IPS DF 4.7 (cell line): ENCODE data around the gene PPP1R9B.

Experiments used
- DNase-seq: peaks from one replicate; pipeline ENCODE4 v3.0.0-alpha.2; 2013; ENCODE audit warnings: low spot score; ENCODE audit errors: extremely low read depth

The PPP1R9B gene

GRCh38 chr17:50187751-50188530 lies 37.5 kb upstream of the PPP1R9B start:
- no peak for DNase-seq

DNA sequence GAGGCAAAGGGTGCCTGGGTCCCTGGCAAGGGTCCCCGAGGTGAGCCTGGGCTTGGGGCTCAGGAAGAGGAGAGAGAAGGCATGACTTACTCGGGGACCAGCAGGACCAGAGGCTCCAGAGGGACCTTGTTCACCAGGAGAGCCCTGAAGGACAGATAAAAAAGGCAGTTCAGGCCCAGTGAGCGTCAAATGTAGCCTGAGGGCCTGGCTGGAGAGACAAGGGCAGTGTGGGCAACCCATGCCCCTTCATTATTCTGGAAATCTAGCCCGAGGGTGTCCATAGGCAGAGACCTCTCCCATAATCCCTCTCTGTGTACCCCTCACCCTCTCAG lies 36.9 kb upstream of the PPP1R9B start:
- DNase-seq, result no peak

GRCh38 chr17:50186661-50187393 lies 36.4 kb upstream of the PPP1R9B start:
- no peak for DNase-seq

DNA sequence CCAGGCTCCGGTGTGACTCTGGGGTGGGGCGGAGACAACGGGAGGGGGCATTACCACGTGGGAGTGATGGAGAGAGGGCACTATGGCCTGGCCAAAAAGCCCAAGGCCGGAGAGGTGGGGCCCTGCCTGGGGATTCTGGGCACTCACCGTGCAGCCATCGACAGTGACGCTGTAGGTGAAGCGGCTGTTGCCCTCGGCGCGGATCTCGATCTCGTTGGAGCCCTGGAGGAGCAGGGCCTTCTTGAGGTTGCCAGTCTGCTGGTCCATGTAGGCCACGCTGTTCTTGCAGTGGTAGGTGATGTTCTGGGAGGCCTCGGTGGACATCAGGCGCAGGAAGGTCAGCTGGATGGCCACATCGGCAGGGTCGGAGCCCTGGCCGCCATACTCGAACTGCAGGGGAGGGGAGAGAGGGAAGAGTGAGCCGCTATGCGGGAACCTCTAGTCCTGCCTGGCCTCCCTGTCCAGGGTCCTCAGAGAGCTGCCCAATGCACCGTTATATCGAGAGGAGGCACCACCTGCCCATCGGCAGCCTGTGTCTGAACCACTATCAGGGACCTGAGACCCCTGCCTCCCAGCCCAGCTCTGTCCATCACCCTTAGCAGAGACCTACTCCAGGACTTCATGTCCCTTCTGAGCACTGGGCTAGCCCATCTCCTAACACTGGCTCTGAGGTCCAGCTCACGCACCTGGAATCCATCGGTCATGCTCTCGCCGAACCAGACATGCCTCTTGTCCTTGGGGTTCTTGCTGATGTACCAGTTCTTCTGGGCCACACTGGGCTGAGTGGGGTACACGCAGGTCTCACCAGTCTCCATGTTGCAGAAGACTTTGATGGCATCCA lies 35.4 kb upstream of the PPP1R9B start:
- DNase-seq, result no peak

DNA sequence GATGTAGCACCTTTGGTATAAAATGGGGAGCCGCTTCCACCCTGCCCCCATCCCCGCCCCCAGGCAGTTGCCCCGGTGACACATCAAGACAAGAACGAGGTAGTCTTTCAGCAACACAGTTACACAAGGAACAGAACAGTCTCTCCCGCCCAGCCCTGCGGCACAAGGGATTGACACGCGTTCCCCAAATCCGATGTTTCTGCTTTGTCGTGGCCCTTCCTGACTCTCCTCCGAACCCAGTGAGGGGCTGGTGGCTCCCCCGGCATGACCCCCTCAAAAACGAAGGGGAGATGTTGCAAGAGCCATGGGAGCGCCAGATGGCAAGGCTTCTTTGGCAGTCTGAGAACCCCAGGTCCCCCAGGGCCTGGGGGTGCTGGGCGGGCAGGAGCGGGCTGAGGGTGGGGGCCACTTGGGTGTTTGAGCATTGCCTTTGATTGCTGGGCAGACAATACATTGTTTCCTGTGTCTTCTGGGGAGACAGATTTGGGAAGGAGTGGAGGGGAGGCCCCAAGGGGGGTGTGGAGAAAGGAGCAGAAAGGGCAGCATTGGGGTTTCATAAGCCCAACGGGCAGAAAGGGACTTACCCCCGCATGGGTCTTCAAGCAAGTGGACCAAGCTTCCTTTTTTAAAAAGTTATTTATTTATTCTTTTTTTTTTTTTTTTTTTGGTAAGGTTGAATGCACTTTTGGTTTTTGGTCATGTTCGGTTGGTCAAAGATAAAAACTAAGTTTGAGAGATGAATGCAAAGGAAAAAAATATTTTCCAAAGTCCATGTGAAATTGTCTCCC lies 34.3 kb upstream of the PPP1R9B start:
- DNase-seq, result no peak

DNA sequence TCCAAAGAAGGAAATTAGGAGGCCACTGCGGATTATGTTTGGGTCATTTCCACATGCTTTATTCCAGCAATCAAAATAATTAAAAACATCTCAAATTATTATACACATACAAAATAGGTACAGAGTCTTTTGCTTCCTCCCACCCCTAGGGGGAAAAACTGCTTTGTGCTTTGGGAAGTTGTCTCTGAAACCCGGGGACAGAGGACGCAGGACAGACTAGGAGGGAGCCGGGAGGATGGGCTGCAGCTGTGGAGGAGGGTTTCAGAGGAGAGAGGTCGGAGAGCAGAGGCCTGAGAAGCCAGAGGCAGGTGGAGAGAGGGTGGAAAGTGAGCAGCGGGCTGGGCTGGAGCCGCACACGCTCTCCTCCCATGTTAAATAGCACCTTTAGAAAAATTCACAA lies 33.6 kb upstream of the PPP1R9B start:
- no peak for DNase-seq

- no peak for DNase-seq
These were observed 33.0 kb upstream of the PPP1R9B start for GRCh38 chr17:50183421-50183994.

- DNase-seq, result no peak
These were observed 32.4 kb upstream of the PPP1R9B start for GRCh38 chr17:50182783-50183420.

- no peak for DNase-seq
These were observed 31.4 kb upstream of the PPP1R9B start for GRCh38 chr17:50181591-50182560.

GRCh38 chr17:50181144-50181543 lies 30.7 kb upstream of the PPP1R9B start:
- DNase-seq, result no peak

DNA sequence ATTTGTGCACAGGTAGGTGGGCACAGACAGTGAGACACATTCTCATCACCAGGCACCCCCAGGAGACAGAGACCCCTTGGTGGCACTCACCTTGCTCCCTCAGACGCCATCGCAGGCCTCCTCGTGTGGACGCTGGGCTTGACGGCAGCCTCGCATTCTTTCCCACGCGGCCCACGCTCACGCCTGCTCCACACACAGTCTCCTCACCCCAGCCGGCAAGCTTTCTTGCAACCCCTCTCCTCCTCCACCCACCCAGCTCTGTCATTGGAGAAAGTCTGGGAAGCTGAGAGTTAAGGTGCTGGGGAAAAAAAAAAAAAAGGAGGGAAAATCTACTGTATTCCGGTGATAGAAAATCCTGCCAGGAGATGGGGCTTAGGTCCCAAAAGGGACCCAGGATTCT lies 30.1 kb upstream of the PPP1R9B start:
- DNase-seq, result no peak

DNA sequence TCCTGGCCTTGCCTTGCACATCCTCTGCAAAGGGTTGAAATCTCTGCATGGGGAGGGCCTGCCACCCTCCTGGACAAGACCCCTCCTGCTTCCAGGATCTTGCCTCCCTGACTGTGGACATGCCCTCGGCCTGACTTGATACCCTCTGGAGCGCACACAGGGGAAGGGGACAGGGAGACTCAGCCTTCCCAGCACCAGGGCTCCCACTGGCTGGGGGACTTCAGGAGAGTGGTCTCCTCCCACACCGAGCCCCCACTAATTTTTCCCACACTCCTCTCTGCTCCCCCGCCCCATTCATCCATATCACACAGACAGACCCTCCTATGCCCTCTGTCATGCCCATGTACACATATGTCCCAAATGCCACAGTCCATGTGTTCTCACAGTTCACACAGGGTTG lies 29.6 kb upstream of the PPP1R9B start:
- no peak for DNase-seq

GRCh38 chr17:50177983-50178834 lies 27.7 kb upstream of the PPP1R9B start:
- no peak for DNase-seq

GRCh38 chr17:50177476-50177875 lies 27.0 kb upstream of the PPP1R9B start:
- DNase-seq, result no peak

DNA sequence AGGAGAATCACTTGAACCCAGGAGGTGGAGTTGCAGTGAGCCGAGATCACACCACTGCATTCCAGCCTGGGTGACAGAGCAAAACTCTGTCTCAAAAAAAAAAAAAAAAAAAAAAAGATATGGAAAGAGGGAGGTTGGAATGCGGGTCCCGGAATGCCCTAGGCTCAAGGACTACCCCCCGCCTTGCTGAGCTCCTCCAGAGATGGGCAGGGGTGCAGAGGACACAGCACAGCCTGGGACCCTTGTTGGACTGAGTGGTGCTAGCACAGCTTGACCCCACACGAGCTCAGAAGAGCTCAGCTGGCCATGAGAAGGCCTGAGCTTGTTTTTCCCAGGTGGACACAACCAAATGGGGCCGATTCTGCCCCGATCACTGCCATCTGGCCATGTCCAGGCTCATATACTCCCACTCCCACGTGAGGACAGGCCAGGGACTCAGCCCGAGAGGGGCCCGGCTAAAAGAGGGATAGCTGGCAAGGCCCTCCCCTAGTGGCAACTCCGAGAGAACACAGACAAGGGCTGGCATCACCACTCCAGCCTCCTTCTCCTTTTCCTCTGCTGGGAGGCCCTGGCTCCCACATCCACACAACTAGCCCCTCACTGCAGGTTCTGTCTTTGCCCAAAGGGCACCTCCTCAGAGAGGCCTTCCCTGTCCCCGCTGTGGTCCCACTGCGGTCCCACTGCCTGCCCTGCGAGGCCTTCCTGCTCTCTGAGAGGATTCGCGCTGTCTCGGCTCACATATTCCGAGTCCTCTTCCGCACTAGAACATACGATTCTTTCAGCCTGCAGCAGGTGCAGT lies 26.3 kb upstream of the PPP1R9B start:
- no peak for DNase-seq

DNA sequence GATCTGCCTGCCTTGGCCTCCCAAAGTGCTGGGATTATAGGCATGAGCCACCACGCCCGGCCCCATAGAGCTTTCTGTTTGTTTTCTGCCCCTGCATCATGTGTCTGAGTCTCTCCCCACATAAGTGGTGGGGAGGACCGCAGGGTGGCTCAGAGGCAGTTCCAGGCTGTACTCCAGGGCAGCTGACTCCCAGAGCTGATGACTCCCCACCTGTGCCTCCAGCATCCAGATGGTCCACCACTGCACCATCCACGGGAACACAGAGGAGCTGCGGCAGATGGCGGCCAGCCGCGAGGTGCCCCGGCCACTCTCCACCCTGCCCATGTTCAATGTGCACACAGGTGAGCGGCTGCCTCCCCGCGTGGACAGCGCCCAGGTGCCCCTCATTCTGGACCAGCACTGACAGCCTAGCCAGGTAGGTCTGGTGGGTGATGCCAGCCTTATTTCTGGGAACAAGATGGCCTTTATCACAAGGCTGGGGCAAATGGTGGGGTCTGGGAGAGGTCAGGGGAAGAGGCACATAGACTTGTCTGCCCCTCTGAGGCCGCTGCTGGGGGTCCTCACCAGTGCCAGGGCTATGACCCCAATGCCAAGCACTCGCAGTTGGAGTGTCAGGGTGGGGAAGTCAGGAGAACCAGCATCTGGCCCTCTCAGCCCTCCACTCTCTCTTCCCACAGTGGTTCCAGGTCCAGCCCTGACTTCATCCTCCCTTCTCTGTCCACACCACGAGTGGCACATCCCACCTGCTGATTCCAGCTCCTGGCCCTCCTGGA lies 24.7 kb upstream of the PPP1R9B start:
- no peak for DNase-seq

GRCh38 chr17:50174444-50174843 lies 24.0 kb upstream of the PPP1R9B start:
- DNase-seq, result no peak
